ENCODE measurements around the gene RASD2.

- no peak for TF ChIP-seq POLR2AphosphoS5 (IDR thresholded peaks at IDR 0.05)
- TF ChIP-seq CTCF (IDR thresholded peaks at IDR 0.05): no peak
Measured at GRCh38 chr22:35542157-35542938, 1.7 kb downstream of the RASD2 start.
